C4-2B (cell line): Measurements from ENCODE around the gene ENO3.

Experiments used
- H3K27ac ChIP-seq: fragments of 450-650 bp; 2 replicates; pipeline ENCODE4 v1.5.1; 2017
- CTCF ChIP-seq: fragments of 450-650 bp; conservative IDR thresholded peaks from 2 replicates; pipeline ENCODE4 v1.5.1; 2017; ENCODE audit warnings: mild to moderate bottlenecking
- ZFX ChIP-seq: fragments of 450-650 bp; IDR thresholded peaks from 2 replicates; pipeline ENCODE4 v1.6.1; 2017

Gene ENO3

DNA sequence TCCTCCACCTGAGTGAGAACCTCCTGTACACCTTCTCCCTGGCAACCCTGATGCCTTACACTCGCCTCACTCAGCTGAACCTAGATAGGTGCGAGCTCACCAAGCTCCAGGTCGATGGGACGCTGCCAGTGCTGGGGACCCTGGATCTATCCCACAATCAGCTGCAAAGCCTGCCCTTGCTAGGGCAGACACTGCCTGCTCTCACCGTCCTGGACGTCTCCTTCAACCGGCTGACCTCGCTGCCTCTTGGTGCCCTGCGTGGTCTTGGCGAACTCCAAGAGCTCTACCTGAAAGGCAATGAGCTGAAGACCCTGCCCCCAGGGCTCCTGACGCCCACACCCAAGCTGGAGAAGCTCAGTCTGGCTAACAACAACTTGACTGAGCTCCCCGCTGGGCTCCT is 18.2 kb upstream of the ENO3 start:
- H3K27ac ChIP-seq = no peak overlapping the region
- TF ChIP-seq ZFX (no peak), CTCF (no peak)

DNA sequence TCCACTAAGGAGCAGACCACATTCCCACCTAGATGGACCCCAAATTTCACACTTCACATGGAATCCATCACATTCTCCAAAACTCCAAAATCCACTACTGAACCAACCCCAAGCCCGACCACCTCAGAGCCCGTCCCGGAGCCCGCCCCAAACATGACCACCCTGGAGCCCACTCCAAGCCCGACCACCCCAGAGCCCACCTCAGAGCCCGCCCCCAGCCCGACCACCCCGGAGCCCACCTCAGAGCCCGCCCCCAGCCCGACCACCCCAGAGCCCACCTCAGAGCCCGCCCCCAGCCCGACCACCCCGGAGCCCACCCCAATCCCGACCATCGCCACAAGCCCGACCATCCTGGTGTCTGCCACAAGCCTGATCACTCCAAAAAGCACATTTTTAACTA is 17.3 kb upstream of the ENO3 start:
- no peak overlapping the region for H3K27ac ChIP-seq
- TF ChIP-seq ZFX (no peak), CTCF (no peak)

- no peak overlapping the region for H3K27ac ChIP-seq
- TF ChIP-seq CTCF (no peak), ZFX (no peak)
Measured at GRCh38 chr17:4934173-4934979, 16.5 kb upstream of the ENO3 start.

DNA sequence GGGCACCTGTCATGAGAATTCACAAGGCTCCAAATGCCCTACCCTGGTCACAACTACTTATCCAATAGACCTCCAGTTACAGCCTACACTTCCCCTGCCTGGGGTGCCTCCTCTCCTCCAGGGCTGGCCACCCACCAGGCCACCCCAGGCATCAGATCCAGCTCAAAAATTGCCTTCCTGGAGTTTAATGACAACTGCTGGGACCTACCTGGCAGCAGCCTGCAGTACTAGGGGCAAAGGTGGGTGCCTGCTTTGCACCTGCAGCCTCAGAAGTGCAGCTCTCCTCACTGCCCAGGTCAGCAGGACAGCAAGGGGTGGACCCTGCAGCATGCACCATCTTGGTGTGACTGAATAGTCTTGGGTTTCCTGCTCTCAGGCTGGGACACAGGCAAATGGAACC is 15.3 kb upstream of the ENO3 start:
- no peak overlapping the region for H3K27ac ChIP-seq
- TF ChIP-seq CTCF (no peak), ZFX (no peak)

- TF ChIP-seq ZFX = no peak
- TF ChIP-seq CTCF = no peak
- H3K27ac ChIP-seq = no peak overlapping the region
Measured at GRCh38 chr17:4936436-4936835, 14.5 kb upstream of the ENO3 start.

DNA sequence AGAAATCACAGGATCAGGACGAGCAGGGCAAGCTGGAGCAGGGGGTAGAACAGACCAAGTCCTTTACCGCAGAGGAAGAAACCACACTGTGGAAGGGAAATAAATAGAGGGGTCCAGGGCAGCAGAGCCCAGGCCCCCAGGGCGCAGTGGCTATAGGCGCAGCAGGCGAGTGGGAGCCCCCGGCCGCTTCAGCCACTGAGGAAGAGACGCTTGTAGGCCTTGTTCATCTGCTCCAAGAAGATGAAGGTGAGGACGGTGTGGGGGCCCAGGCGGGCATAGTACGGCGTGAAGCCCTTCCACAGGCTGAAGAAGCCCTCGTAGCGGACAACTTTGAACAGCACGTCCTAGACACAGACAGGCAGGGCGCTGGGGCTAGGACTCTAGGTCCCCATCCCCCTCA is 13.4 kb upstream of the ENO3 start:
- no peak for TF ChIP-seq ZFX
- TF ChIP-seq CTCF = no peak
- H3K27ac ChIP-seq = no peak overlapping the region

DNA sequence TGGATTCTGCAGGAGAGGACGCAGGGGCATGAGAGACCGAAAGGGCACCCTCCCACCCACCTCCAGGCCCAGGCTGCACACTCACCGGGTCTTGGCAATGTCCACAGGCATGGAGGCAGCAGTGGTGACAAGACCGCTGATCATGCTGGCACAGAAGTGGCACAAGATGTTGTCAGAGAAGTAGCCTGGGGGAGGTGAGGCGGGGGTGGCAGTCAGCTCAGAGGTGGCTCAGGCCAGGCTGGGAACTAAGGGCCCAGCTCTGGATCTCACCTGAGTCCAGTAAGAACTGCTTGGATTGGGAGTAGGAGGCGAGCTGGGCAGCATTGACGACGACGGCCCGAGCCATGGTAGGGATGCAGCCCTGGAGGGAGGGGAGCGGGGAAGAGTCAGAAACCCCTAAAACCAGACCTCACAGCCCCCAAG is 12.8 kb upstream of the ENO3 start:
- TF ChIP-seq CTCF (no peak), ZFX (no peak)
- H3K27ac ChIP-seq = peak overlapping the region; percentile 97
